Measurements from ENCODE around the gene MARK2.

Gene MARK2

DNA sequence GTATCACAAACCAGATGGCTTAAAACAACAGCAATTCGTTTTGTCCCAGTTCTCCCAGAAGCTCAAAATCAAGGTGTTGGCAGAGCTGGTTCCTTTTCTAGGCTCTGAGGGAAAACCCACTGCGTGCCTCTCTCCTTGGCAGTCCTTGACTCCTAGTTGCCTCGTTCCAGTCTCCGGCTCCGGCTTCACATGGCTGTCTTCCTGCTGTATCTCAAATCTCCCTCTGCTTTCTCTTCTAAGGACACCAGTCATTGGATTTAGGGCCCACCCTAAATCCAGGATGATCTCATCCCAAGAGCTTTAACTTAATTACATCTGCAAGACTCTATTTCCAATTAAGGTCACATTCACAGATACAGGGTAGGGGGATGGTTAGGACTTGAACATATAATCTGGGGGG lies 90.7 kb downstream of the MARK2 start:
- DNase-seq (ENCODE audit: low spot score), result no peak

- DNase-seq (ENCODE audit: low spot score), result no peak
Measured at GRCh38 chr11:63931045-63931444, 92.1 kb downstream of the MARK2 start.

- no peak for DNase-seq (ENCODE audit: low spot score)
Measured at GRCh38 chr11:63931876-63932275, 93.0 kb downstream of the MARK2 start.

DNA sequence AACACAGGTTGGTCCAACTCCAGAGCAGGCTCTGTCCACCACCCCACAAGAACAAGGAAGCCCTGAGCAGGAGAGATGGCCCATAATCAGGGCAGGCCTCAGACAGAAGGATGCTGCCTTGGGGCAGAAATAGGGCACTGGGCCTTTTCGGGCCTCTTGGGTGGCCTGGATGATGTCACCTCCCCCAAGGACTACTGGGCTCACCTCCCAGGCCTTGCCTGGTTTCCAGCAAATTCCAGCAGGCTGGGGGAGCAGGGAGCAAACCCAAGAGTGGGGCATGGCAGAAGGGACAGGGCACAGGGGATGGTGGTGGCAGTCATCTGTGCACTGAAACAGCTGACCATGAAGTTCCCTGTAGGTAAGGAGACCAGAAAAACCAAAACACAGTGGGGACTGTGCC lies 94.5 kb downstream of the MARK2 start:
- DNase-seq (ENCODE audit: low spot score), result no peak

GRCh38 chr11:63937713-63938478 lies 99.0 kb downstream of the MARK2 start:
- DNase-seq (ENCODE audit: low spot score), result no peak

GRCh38 chr11:63938479-63939396 lies 99.8 kb downstream of the MARK2 start, which contains the start of gene NAA40:
Gene NAA40, plus strand, starts transcription at chr11:63939002. Its CDS starts 95 bp downstream, at chr11:63939097.
- peak; percentile 93 for DNase-seq (ENCODE audit: low spot score)

DNA sequence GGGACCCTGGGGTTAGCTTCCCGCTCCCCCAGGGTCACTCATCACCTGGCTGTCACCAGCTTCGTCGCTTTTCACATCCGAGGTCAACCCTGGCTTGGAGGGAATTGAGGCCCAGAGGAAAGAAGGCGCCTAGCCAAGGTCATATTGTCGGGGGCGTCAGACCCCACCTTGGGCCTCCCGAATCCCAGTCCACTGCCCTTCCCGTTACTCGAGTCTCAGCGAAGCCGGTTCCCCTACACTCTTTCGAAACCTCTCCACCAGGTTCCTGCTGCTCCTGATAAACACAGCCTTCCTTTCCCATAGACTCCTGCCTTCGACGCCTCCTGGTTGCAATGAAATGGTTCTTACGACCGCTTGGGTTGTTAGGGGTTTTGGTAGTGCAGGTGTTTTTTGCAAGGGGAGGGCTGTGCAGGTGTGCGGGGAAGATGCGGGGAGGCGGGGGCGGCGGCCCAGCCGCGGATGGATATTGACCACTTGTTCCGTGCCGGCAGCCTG lies 100.5 kb downstream of the MARK2 start:
- DNase-seq (ENCODE audit: low spot score), result no peak

DNA sequence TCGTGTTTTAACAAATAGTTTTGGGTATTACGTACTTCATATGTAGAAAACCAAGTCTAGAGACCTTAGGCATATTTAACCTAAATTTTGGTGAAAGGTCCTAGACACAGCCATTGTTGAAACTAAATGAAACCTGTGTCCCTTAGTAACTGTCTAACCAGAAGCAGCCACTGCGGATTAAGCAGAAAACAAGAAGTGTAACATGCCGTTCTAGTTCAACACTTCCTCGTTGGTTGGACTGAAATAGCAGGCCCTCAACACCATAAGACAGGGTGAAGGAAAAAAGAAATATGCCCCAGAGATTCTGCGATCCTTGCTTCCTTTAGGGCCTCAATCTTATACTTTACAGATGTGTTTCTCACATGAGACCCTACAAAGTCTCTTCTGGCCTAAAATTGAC lies 101.9 kb downstream of the MARK2 start:
- DNase-seq (ENCODE audit: low spot score), result no peak

DNA sequence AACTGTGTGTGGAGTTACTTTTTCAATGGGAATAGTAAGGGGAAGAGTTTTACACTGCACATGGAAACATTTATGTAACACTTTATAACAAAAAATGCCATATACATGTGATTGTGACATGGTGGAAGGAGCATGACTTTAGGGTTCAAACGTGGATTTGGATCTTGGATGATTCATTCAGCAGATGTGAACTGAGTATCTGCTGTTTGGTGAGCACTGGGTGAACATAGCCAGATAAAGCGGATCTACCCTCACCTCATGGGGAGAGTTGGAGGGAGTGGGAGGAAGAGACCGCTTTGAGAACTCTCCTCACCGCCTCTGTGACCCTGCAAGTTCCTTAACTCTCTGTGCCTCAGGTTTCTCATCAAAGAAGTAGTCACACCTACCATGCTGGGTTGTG lies 103.0 kb downstream of the MARK2 start:
- no peak for DNase-seq (ENCODE audit: low spot score)

DNA sequence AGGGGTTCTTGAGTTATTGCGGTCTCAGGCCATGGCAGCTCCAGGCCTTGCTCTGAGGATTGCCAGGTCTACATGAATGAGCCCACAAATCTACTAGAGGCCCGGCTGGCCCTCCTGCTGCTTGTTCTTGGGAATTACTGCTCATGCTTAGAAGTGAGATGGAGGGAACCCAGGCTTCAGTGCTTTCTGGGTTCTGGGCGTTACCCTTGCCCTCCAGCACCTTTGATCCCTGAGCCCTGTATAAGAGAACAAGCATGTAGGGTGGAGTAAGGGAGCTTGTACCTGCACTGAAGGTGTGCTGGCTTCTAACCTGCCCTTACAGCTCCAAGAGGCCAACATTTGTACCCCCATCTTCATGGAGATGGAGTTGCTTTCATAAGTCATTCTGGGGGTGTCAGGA lies 103.9 kb downstream of the MARK2 start:
- DNase-seq (ENCODE audit: low spot score), result no peak

DNA sequence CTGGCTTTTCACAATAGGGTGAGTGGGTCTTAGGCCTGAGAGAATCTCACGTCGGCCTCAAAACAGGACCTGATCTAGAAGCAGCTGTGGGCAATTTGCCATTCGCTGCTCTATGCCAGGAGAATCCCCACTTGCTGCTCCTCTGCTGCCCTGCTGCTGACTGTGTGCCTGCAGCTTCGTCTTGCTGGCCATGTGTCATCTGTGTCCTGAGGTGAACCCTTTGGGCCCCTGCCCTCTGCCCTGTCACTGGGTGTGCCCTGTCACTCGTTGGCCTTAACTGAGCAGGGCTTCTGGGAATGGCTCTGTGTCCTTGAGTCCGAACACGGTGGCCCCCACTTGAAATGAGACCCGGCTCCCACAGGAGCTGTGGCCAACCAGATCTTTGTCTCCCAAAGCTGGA lies 106.1 kb downstream of the MARK2 start:
- no peak for DNase-seq (ENCODE audit: low spot score)

DNA sequence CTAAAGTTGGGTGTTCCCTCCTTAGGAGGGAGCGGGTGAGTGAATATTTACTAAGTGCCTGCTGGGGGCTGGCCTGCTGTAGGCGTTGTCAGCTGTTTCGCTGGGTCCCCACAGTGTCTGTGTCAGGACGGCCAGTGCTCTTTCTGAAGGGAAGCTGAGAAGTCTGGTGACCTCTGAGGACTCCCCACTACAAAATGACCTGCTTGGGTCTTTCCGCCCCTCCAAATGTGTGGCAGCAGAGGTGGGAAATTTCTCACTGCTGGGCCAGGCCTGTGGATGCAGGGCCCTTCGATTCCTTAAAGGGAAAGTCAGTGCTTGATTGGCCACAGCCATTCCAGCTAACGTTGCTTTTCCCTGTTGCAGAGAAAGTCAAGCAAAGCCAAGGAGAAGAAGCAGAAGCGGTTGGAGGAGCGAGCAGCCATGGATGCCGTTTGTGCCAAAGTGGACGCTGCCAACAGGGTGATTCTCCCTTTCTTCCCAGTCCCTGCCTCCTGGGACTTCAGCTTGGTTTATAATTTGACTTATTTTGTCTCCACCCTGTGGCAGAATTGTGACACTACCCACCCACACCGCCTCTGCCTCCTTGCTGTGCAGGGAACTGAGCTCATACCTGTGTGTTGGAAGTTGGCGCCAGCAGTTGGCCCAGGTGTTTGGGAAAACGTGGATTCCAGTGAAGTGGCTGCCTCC lies 106.7 kb downstream of the MARK2 start:
- peak; percentile 77 for DNase-seq (ENCODE audit: low spot score)

GRCh38 chr11:63951779-63952536 lies 113.0 kb downstream of the MARK2 start:
- DNase-seq (ENCODE audit: low spot score), result no peak

GRCh38 chr11:63952570-63952969 lies 113.7 kb downstream of the MARK2 start:
- DNase-seq (ENCODE audit: low spot score), result no peak

DNA sequence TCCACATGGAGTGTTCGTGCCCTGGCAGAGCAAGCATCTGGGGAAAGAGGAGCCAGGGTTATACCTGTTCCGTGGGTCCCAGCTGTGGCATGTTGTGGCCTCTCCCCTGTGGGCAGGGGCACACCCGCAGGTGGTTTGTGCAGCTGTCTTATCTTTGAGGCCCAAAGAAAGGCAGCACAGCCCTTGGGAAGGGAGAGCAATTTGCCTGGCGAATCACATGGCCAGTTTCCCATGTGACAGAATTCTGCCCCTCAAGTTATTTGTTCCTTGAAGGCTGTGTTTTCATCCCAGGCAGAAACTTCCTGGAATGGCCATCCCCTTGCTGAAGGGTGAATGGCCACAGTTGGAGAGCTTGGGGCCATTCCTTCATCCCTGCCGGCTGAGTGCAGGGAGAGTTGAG lies 119.1 kb downstream of the MARK2 start:
- DNase-seq (ENCODE audit: low spot score), result no peak
